RWPE1 (cell line): ENCODE data around the gene RFTN1.

ENCODE experiments used
- CTCF ChIA-PET: fragments of 350-600 bp; sonication (Branson Sonifier 250); formaldehyde crosslinking; extraction: SDS; loops from one replicate; lab custom pipeline; 2021; lab: Yijun Ruan, JAX
- POLR2A ChIA-PET: fragments of 400-600 bp; formaldehyde crosslinking; extraction: SDS; loops from one replicate; lab custom pipeline; 2020; ENCODE audit warnings: antibody characterized with exemption; ENCODE audit not compliant: low non-redundant PET; lab: Yijun Ruan, JAX
- DNase-seq: peaks from one replicate; pipeline ENCODE4 v3.0.0; 2012; ENCODE audit warnings: low spot score
- H3K27ac ChIP-seq: fragments of 450-650 bp; 2 replicates; pipeline ENCODE4 v1.5.1; 2017
- TF ChIP-seq, protein P1 (sequence below): fragments of 450-650 bp; conservative IDR thresholded peaks from 2 replicates; pipeline ENCODE4 v1.5.1; 2017; ENCODE audit warnings: low read depth, mild to moderate bottlenecking

Gene RFTN1

DNA sequence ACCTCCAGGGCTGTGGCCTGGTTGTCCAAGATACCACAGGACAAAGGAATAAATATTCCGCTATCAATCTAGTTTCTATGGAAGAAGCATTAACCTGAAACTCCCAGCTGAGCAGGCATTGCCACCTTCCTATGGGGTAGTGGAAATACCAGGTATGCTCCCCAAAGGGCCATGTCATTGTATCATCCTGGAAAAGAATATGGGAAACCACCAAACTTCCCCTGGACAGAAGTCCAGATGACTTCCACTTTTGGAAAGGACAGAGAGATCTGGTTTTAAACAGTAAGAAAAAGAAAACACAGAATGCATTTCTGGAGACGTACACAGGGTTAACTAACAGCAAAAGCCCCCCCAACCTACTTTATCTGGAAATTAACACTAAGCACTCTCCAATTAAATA, 100.2 kb downstream of the RFTN1 start:
- TF ChIP-seq, protein P1, sequence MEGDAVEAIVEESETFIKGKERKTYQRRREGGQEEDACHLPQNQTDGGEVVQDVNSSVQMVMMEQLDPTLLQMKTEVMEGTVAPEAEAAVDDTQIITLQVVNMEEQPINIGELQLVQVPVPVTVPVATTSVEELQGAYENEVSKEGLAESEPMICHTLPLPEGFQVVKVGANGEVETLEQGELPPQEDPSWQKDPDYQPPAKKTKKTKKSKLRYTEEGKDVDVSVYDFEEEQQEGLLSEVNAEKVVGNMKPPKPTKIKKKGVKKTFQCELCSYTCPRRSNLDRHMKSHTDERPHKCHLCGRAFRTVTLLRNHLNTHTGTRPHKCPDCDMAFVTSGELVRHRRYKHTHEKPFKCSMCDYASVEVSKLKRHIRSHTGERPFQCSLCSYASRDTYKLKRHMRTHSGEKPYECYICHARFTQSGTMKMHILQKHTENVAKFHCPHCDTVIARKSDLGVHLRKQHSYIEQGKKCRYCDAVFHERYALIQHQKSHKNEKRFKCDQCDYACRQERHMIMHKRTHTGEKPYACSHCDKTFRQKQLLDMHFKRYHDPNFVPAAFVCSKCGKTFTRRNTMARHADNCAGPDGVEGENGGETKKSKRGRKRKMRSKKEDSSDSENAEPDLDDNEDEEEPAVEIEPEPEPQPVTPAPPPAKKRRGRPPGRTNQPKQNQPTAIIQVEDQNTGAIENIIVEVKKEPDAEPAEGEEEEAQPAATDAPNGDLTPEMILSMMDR: no peak
- ChIA-PET CTCF (no interaction called here), POLR2A (no interaction called here)
- DNase-seq: no peak
- H3K27ac ChIP-seq: no peak overlapping the region

DNA sequence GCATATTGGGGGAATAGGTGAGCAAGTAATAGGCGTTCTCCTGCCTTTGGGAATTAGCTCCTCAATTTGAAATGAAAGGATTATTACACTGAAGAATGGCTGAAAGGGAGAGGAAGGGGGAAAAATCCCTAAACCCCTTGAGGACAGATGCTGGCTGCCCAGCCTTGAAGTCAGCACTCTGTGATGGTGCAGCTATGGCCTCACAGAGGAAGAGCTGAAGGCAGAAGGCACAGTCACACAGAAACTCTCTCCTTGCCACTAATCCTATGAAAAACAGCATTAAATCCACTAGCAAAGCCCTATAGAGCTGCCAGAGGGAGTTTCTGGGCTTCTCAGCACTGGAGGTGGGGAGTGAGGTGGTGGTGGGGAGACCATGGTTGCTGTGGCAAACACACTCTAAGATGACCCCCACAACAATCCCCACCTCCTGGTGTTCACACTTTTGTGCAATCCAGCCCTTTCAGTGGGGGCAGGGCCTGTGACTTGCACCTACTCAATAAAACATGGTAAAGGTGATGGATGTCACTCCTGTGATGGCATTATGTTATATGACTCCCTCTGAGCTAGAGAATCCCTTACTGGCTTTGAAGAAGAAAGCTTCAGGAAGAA, 101.2 kb downstream of the RFTN1 start:
- ChIA-PET POLR2A (no interaction called here), CTCF (no interaction called here)
- DNase-seq: no peak
- TF ChIP-seq, protein P1: no peak
- no peak overlapping the region for H3K27ac ChIP-seq

DNA sequence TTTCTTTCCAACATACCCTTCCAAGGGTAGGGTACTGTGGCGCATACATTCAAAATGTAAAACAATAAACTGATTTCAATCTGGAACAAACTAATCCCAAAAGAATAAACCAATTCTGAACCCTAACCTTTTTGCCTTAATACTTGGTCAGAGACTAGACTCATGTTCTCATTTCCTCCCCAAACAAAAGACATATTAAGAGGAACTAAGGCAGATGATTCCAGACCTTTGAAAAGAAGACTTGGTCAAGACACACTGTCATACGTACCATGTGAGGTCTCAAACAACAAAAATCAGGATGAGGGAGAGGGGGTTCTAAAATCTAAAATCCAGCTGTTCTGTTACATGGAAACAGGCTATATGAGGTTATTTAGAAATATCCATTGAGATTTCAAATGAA, 102.1 kb downstream of the RFTN1 start:
- ChIA-PET CTCF (no interaction called here), POLR2A (no interaction called here)
- DNase-seq: no peak
- H3K27ac ChIP-seq: no peak overlapping the region
- TF ChIP-seq, protein P1: no peak

DNA sequence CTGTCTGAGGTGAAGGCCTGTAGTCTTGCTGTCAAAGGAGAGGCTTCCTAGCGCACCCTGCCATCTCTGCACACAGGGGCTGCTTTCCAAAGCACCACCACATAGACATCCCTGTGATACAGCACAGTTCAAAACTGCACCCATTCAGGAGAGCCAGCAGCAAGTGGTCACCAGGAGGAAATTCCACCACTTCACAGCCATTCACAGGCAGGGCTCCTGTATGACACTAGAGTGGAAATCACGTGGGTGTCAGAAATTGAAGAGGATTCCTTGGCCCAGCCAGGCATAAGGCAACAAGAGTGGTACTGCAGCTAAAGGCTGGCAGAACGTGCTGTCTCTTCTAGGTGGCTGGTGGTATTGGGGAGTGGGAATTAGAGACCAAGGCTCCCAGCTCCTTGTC, 102.8 kb downstream of the RFTN1 start:
- no peak overlapping the region for H3K27ac ChIP-seq
- POLR2A ChIA-PET: no interaction called here
- no peak for DNase-seq
- TF ChIP-seq, protein P1: no peak
- CTCF ChIA-PET: no interaction called here

DNA sequence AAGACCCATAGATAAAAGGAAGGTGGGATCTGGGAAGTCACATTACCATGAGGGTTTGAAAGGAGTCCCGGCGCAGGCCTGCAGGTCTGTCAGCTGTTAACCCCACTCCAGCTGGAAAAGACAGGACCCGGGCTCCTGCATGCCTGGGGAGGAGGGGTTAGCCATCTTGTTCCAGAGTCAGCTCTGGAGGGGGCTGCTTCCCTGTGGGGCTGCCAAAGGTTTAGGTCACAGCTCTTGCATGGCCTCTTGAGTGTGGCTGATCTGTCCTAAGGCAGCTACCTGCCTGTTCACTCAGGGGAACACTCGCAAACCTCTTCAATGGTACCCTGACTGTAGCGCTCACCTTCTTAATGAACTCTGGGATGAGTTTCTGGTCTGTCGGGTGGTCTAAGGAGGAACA, 104.5 kb downstream of the RFTN1 start:
- no peak for DNase-seq
- TF ChIP-seq, protein P1: no peak
- ChIA-PET CTCF (no interaction called here), POLR2A (no interaction called here)
- no peak overlapping the region for H3K27ac ChIP-seq

DNA sequence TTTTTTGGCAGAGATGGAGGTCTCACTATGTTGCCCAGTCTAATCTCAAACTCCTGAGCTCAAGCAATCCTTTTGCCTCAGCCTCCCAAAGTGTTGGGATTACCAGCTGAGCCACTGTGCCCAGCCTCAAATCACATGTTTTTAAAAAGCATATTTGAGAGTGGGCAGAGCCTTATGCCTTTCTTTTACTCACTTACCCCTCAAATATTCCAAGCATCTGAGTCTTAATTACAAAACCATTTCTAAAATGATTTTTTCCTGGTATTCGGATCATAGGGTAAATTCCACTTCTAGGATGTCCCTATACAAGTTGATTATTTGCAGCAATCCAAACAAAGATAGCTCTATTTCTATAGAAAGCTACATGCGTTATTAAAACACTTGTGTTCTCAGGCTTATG, 106.1 kb downstream of the RFTN1 start:
- no peak for DNase-seq
- ChIA-PET POLR2A (interaction anchor here (0.7 kb wide), 1 partner anchor 80 kb away, joined by 4 read pairs; no protein-coding TSS in a partner anchor), CTCF (no interaction called here)
- TF ChIP-seq, protein P1: no peak
- no peak overlapping the region for H3K27ac ChIP-seq
